22Rv1 (cell line): Measurements from ENCODE around the gene CHL1.

Experiments
- H3K27ac ChIP-seq: fragments of 450-650 bp; 2 replicates; pipeline ENCODE4 v1.5.1; 2017
- CTCF ChIP-seq: fragments of 450-650 bp; IDR thresholded peaks from 2 replicates; pipeline ENCODE4 v1.5.1; 2017; ENCODE audit warnings: mild to moderate bottlenecking
- ZFX ChIP-seq: fragments of 450-650 bp; IDR thresholded peaks from 2 replicates; pipeline ENCODE4 v1.6.1; 2017; ENCODE audit warnings: antibody characterized with exemption, borderline replicate concordance

CHL1 gene

GRCh38 chr3:196311-197148 lies at the start of gene CHL1:
Gene CHL1 (plus strand): TSS chr3:196763. CDS start chr3:319777, 123,014 bp downstream.
- TF ChIP-seq CTCF (no peak), ZFX (no peak)
- peak within 1 kb of the TSS; percentile 31; the same call in 1 of the 2 replicates for H3K27ac ChIP-seq

- no peak for TF ChIP-seq ZFX
- no peak for TF ChIP-seq CTCF
- no peak overlapping the region for H3K27ac ChIP-seq
Observed at GRCh38 chr3:151614-152189, 44.9 kb upstream of the CHL1 start.

GRCh38 chr3:159974-160373 lies 36.6 kb upstream of the CHL1 start:
- H3K27ac ChIP-seq = no peak overlapping the region
- TF ChIP-seq ZFX = no peak

GRCh38 chr3:166071-166470 lies 30.5 kb upstream of the CHL1 start:
- TF ChIP-seq ZFX (no peak), CTCF (no peak)
- no peak overlapping the region for H3K27ac ChIP-seq

GRCh38 chr3:166799-167198 lies 29.8 kb upstream of the CHL1 start:
- H3K27ac ChIP-seq = no peak overlapping the region
- TF ChIP-seq ZFX (no peak), CTCF (no peak)

- H3K27ac ChIP-seq = no peak overlapping the region
- no peak for TF ChIP-seq ZFX
- no peak for TF ChIP-seq CTCF
Observed at GRCh38 chr3:173886-174285, 22.7 kb upstream of the CHL1 start.

- no peak overlapping the region for H3K27ac ChIP-seq
- TF ChIP-seq ZFX = no peak
- no peak for TF ChIP-seq CTCF
Observed at GRCh38 chr3:184976-185375, 11.6 kb upstream of the CHL1 start.
